ENCODE data around the gene MSL1.

- peak; percentile 87 for TF ChIP-seq CTCF (IDR thresholded peaks at IDR 0.05; ENCODE audit: poor library complexity, severe bottlenecking)
- no peak for TF ChIP-seq POLR2AphosphoS5 (IDR thresholded peaks at IDR 0.05)
- no peak for TF ChIP-seq EZH2 (IDR thresholded peaks at IDR 0.05; ENCODE audit: borderline replicate concordance, insufficient read depth, low read length, poor library complexity, severe bottlenecking)
- no peak for TF ChIP-seq EP300 (conservative IDR thresholded peaks at IDR 0.05; ENCODE audit: poor library complexity, severe bottlenecking)
These were observed 10.3 kb upstream of the MSL1 start for GRCh38 chr17:40111221-40112128.
